H1 (cell line): ENCODE data around the gene SURF4. TPM values are rescaled to one million over a fixed set of nuclear protein-coding genes. Genes with fewer than 3 reads are reported as not detected.

ENCODE experiments used
- CTCF ChIA-PET: fragments of 300-600 bp; sonication (Branson Sonifier 250); formaldehyde crosslinking; loops from one replicate; lab custom pipeline; 2021; ENCODE audit not compliant: partially characterized antibody; lab: Charles Lee
- POLR2A ChIA-PET: fragments of 300-600 bp; sonication (Branson Sonifier 250); formaldehyde crosslinking; loops from one replicate; lab custom pipeline; 2021; ENCODE audit warnings: inconsistent platforms; ENCODE audit not compliant: partially characterized antibody; lab: Charles Lee
- DNase-seq, 2 experiments: peaks; one replicate each; pipeline versions ENCODE4 v3.0.0 to v3.0.0-alpha.2; 2010 to 2022; ENCODE audit warnings: low spot score in 2 of 2, low read depth in 1 of 2, mixed read lengths in 1 of 2
- FAIRE-seq: peaks from 2 replicates; lab custom pipeline; 2011; peaks lifted over from hg19 to GRCh38; lab: Jason Lieb, UNC
- H2AFZ ChIP-seq: 2 replicates; pipeline ENCODE4 v1.8.1; 2012; ENCODE audit warnings: low read length, inconsistent platforms
- H2AK5ac ChIP-seq: 2 replicates; pipeline ENCODE4 v1.6.1; 2013; ENCODE audit warnings: low read depth, low read length
- H2BK120ac ChIP-seq: replicated peaks from 2 replicates; pipeline ENCODE3; 2013; ENCODE audit warnings: low read depth, low read length, inconsistent platforms
- H2BK12ac ChIP-seq: 2 replicates; pipeline ENCODE4 v1.6.1; 2013; ENCODE audit warnings: low read depth, low read length
- H2BK15ac ChIP-seq: 2 replicates; pipeline ENCODE4 v1.6.1; 2013; ENCODE audit warnings: low read length
- H2BK20ac ChIP-seq: 2 replicates; pipeline ENCODE4 v1.6.1; 2013; ENCODE audit warnings: low read length
- H2BK5ac ChIP-seq: 2 replicates; pipeline ENCODE4 v1.6.1; 2013; ENCODE audit warnings: low read depth, low read length
- H3K14ac ChIP-seq: 2 replicates; pipeline ENCODE4 v1.6.1; 2013; ENCODE audit warnings: inconsistent platforms; ENCODE audit not compliant: insufficient read length
- H3K18ac ChIP-seq: 2 replicates; pipeline ENCODE4 v1.6.1; 2013; ENCODE audit warnings: low read length; ENCODE audit errors: extremely low read depth
- H3K23ac ChIP-seq: 2 replicates; pipeline ENCODE4 v1.6.1; 2013; ENCODE audit warnings: inconsistent platforms; ENCODE audit not compliant: insufficient read length
- H3K23me2 ChIP-seq: 2 replicates; pipeline ENCODE4 v1.6.1; 2013; ENCODE audit warnings: low read depth, low read length
- H3K27ac ChIP-seq: 2 replicates; pipeline ENCODE4 v1.6.1; 2011; ENCODE audit warnings: low read depth, low read length, inconsistent platforms
- H3K27me3 ChIP-seq, 4 experiments: replicated peaks in 1 of 4; 1 replicate in 1 of 4; 2 replicates in 3 of 4; pipeline versions ENCODE4 v1.6.1 to v1.8.1; 2011 to 2013; ENCODE audit warnings: low read length in 3 of 4, mild to moderate bottlenecking in 3 of 4, inconsistent platforms in 2 of 4, mixed read lengths in 2 of 4, moderate library complexity in 1 of 4; ENCODE audit not compliant: control insufficient read depth in 3 of 4, insufficient read depth in 3 of 4; ENCODE audit errors: extremely low read depth in 1 of 4
- H3K36me3 ChIP-seq, 4 experiments: 2 replicates each; pipeline versions ENCODE4 v1.6.1 to v1.8.1; 2011 to 2013; ENCODE audit warnings: mild to moderate bottlenecking in 4 of 4, low read length in 3 of 4, moderate library complexity in 2 of 4, control low read depth in 1 of 4, inconsistent platforms in 1 of 4; ENCODE audit not compliant: insufficient read depth in 4 of 4, control insufficient read depth in 2 of 4
- H3K4ac ChIP-seq: replicated peaks from 2 replicates; pipeline ENCODE3; 2013; ENCODE audit warnings: low read length, low read depth, mixed read lengths, inconsistent platforms; ENCODE audit not compliant: insufficient read length
- H3K4me1 ChIP-seq, 4 experiments: replicated peaks in 1 of 4; 1 replicate in 1 of 4; 2 replicates in 3 of 4; pipeline versions ENCODE4 v1.6.1 to v1.8.1; 2011 to 2013; ENCODE audit warnings: low read length in 3 of 4, inconsistent platforms in 2 of 4, mixed read lengths in 1 of 4; ENCODE audit not compliant: insufficient read depth in 4 of 4, control insufficient read depth in 3 of 4
- H3K4me2 ChIP-seq, 2 experiments: 2 replicates each; pipeline versions ENCODE4 v1.6.1 to v1.8.1; 2011 to 2013; ENCODE audit warnings: low read depth in 2 of 2, low read length in 2 of 2, control low read depth in 1 of 2, inconsistent platforms in 1 of 2, mild to moderate bottlenecking in 1 of 2; ENCODE audit not compliant: insufficient read depth in 1 of 2
- H3K4me3 ChIP-seq, 4 experiments: fragments of 200-600, 300-600 bp in 1 of 4; sonication (generic), shearing (Covaris generic), sonication (Bioruptor Twin) in 1 of 4; 2 replicates each; pipeline versions ENCODE4 v1.5.1 to v1.8.1; 2011 to 2016; ENCODE audit warnings: low read length in 4 of 4, low read depth in 3 of 4, control low read depth in 2 of 4, inconsistent platforms in 2 of 4, mild to moderate bottlenecking in 2 of 4, mixed read lengths in 1 of 4, moderate library complexity in 1 of 4; ENCODE audit not compliant: insufficient read depth in 2 of 4; ENCODE audit errors: extremely low read depth in 1 of 4
- H3K56ac ChIP-seq: replicated peaks from 2 replicates; pipeline ENCODE3; 2013; ENCODE audit warnings: low read depth, mild to moderate bottlenecking, mixed read lengths, low read length, inconsistent platforms; ENCODE audit not compliant: insufficient read length
- H3K79me1 ChIP-seq: 2 replicates; pipeline ENCODE4 v1.6.1; 2013; ENCODE audit warnings: low read depth, low read length, control low read depth
- H3K79me2 ChIP-seq, 2 experiments: 2 replicates each; pipeline versions ENCODE4 v1.6.1 to v1.8.1; 2012 to 2013; ENCODE audit warnings: low read length in 2 of 2, mild to moderate bottlenecking in 2 of 2, inconsistent platforms in 1 of 2; ENCODE audit not compliant: insufficient read depth in 2 of 2, control insufficient read depth in 1 of 2
- H3K9ac ChIP-seq, 4 experiments: replicated peaks in 1 of 4; 1 replicate in 1 of 4; 2 replicates in 3 of 4; pipeline versions ENCODE4 v1.6.1 to v1.8.1; 2011 to 2013; ENCODE audit warnings: low read depth in 3 of 4, low read length in 3 of 4, control low read depth in 2 of 4, mild to moderate bottlenecking in 2 of 4, moderate library complexity in 2 of 4, inconsistent platforms in 1 of 4; ENCODE audit errors: extremely low read depth in 1 of 4
- H3K9me3 ChIP-seq, 2 experiments: 2 replicates each; pipeline versions ENCODE4 v1.6.1 to v1.8.1; 2012 to 2013; ENCODE audit warnings: mild to moderate bottlenecking in 2 of 2, moderate library complexity in 2 of 2, control low read depth in 1 of 2, inconsistent platforms in 1 of 2, low read depth in 1 of 2, low read length in 1 of 2, mixed read lengths in 1 of 2; ENCODE audit not compliant: insufficient read depth in 2 of 2
- H4K20me1 ChIP-seq, 2 experiments: replicated peaks in 1 of 2; 2 replicates each; pipeline versions ENCODE3 to v1.8.1; 2011 to 2013; ENCODE audit warnings: inconsistent platforms in 2 of 2, low read length in 2 of 2, mild to moderate bottlenecking in 1 of 2; ENCODE audit not compliant: insufficient read depth in 2 of 2, control insufficient read depth in 1 of 2
- H4K5ac ChIP-seq: 2 replicates; pipeline ENCODE4 v1.6.1; 2013; ENCODE audit warnings: low read length, low read depth, mixed read lengths, inconsistent platforms; ENCODE audit not compliant: insufficient read length
- H4K8ac ChIP-seq: 2 replicates; pipeline ENCODE4 v1.8.0; 2013; ENCODE audit warnings: mild to moderate bottlenecking, moderate library complexity, low read length, inconsistent platforms; ENCODE audit not compliant: insufficient read depth; ENCODE audit errors: extremely low read depth
- H4K91ac ChIP-seq: replicated peaks from 2 replicates; pipeline ENCODE3; 2013; ENCODE audit warnings: low read length, mixed read lengths, inconsistent platforms; ENCODE audit not compliant: insufficient read length
- WGBS, 2 experiments: shearing (Covaris generic) in 1 of 2; methylation state at CpG; one replicate each; pipeline versions ENCODE4 v1.1.6 to v1.1.7; 2013 to 2015; ENCODE audit warnings: low lambda C conversion rate in 2 of 2, mixed read lengths in 2 of 2, inconsistent platforms in 1 of 2, low coverage in 1 of 2, missing lambda C conversion rate in 1 of 2; ENCODE audit not compliant: insufficient replicate concordance in 2 of 2, insufficient coverage in 1 of 2, insufficient read length in 1 of 2; ENCODE audit errors: extremely low coverage in 1 of 2, missing lambda C conversion rate in 1 of 2; 5-methylcytosine and 5-hydroxymethylcytosine counted together
- polyA plus RNA-seq, 7 experiments: library from polyadenylated mRNA; depleted of rRNA in 3 of 7; stranded (reverse) in 5 of 7; unstranded in 2 of 7; fragments of >200 nt in 5 of 7; fragments of 200-250 nt in 2 of 7; gene quantifications; 1 replicate in 5 of 7; 2 replicates in 1 of 7; 4 replicates in 1 of 7; pipeline versions ENCODE4 v1.2.1 to v1.2.3, GENCODE V29; 2011 to 2013; ENCODE audit warnings: missing spikeins in 2 of 7, mixed read lengths in 2 of 7
- total RNA-seq: library from RNA; stranded (reverse); fragmentation: NEBNext Ultra II Directional; extraction: Animal tissue kit (Norgen Biotek cat#: 25700); gene quantifications from 2 replicates; pipeline ENCODE4 v1.2.1, GENCODE V29; 2021

Gene SURF4
- total and polyA plus RNA-seq, 2 of the 8 experiments (the other 6 are each of a cell fraction or from before 2014, with no cell fraction given): 176 to 182 TPM

DNA sequence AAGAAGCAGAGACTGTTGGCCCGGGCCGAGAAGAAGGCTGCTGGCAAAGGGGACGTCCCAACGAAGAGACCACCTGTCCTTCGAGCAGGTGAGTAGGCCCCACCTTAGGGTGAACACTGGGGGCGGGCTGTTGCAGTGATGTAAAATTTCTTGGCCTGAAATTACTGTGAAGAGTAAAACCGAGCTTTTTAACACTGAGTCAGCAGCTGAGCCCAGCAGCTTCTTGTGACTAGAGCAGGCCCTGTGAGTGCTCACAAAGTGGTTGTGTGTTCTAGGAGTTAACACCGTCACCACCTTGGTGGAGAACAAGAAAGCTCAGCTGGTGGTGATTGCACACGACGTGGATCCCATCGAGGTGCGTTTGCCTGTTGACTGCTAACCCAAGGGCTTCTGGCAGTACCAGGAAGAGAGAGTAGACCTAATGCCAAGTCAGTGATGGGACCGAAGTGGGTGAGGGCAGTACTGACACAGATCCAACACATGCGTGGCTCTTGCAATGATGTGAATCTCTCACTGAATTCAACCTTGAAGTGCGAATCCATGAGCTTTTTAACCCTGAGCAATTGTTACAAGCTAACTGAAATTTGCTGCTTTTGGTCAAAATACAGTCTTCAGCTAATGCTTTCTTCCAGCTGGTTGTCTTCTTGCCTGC, 25.8 kb downstream of the SURF4 start:
- Histone ChIP-seq H2BK12ac (no peak overlapping the region), H3K36me3 (peaks cover 22 to 58% (median 46%) of the 10 kb centered on the region in 4 experiments), H3K23me2 (peaks cover 9% of the 10 kb centered on the region; the same call in 1 of the 2 replicates), H2BK15ac (no peak overlapping the region), H4K20me1 (peaks cover 14 to 21% of the 10 kb centered on the region in 2 experiments), H4K91ac (no peak overlapping the region), H3K56ac (no peak overlapping the region), H3K9me3 (no peaks in the 10 kb centered on the region), H3K4me1 (peaks cover 0 to 10% (median 7%) of the 10 kb centered on the region in 4 experiments; a peak in 6 of 7 replicates), H3K4ac (no peak overlapping the region), H4K8ac (no peak overlapping the region), H2BK5ac (0 out of 2 replicates have a peak overlapping the region, but pooled peaks have one; percentile 39), H3K27ac (no peak overlapping the region), H4K5ac (no peak overlapping the region), H3K23ac (no peak overlapping the region), H3K4me3 (peak overlapping the region; percentile 93 to 100 (median 96); a peak in 6 of 8 replicates), H3K4me2 (peak overlapping the region; percentile 91 to 97; a peak in 3 of 4 replicates), H3K27me3 (no peaks in the 10 kb centered on the region), H2AFZ (no peak overlapping the region), H3K79me2 (peaks cover 9 to 39% of the 10 kb centered on the region in 2 experiments), H2AK5ac (no peak overlapping the region), H3K18ac (no peak overlapping the region), H3K79me1 (peaks cover 7% of the 10 kb centered on the region), H3K9ac (no peak overlapping the region; a peak in 1 of 7 replicates), H2BK120ac (no peak overlapping the region), H3K14ac (no peak overlapping the region), H2BK20ac (no peak overlapping the region)
- CTCF ChIA-PET: interaction anchor here (0.7 to 2.6 kb wide), 10 partner anchors 8 to 137 kb away, joined by 3 to 14 read pairs (median 4); partner anchors contain the start of gene SURF6
- DNase-seq (no peak), FAIRE-seq (no peak)
- POLR2A ChIA-PET: interaction anchor here (0.7 to 16.1 kb wide), 18 partner anchors 4 to 189 kb away, joined by 3 to 461 read pairs (median 4); partner anchors contain the start of genes MED22, REXO4, RPL7A and STKLD1
- WGBS, 2 experiments: 94% methylated on average over 15 of the region's 15 CpGs; no CpG with 5 or more reads in 1 of the 2 experiments
